ENCODE results near the gene SHCBP1L.

Gene SHCBP1L

GRCh38 chr1:182857212-182857611 lies 95.8 kb downstream of the SHCBP1L start:
- TF ChIP-seq CTCF (IDR thresholded peaks at IDR 0.05; ENCODE audit: low read depth, low read length) = no peak
- H3K4me3 ChIP-seq (ENCODE audit: low read depth, low read length) = no peak overlapping the region

- no peak for TF ChIP-seq CTCF (IDR thresholded peaks at IDR 0.05; ENCODE audit: low read depth, low read length)
Measured at GRCh38 chr1:182855911-182856310, 97.1 kb downstream of the SHCBP1L start.

GRCh38 chr1:182851825-182852224 lies 101.1 kb downstream of the SHCBP1L start:
- no peak overlapping the region for H3K4me3 ChIP-seq (ENCODE audit: low read depth, low read length)
- no peak for TF ChIP-seq CTCF (IDR thresholded peaks at IDR 0.05; ENCODE audit: low read depth, low read length)

More at GRCh38 chr1:182855911-182856310, 97.1 kb downstream of the SHCBP1L start:
- H3K4me3 ChIP-seq (ENCODE audit: low read depth, low read length) = no peak overlapping the region

GRCh38 chr1:182850319-182850718 lies 102.6 kb downstream of the SHCBP1L start:
- TF ChIP-seq CTCF (IDR thresholded peaks at IDR 0.05; ENCODE audit: low read depth, low read length) = no peak
- H3K4me3 ChIP-seq (ENCODE audit: low read depth, low read length) = no peak overlapping the region
